Activated B cell treated with CpG ODN at 0.5 μM for 24 hours (primary cell): ENCODE measurements around the gene GPAM. TPM values are rescaled to one million over a fixed set of nuclear protein-coding genes. Genes with fewer than 3 reads are reported as not detected.

Experiments used
- ATAC-seq: fragments of 200-7000 bp; cut with Tn5 transposase; one replicate; pipeline ENCODE4 v1.10.0; 2021; ENCODE audit warnings: low read depth, mild to moderate bottlenecking, moderate library complexity
- CTCF ChIA-PET: fragments of 350-600 bp; sonication (Branson Sonifier 250); formaldehyde crosslinking; loops from one replicate; lab custom pipeline; 2021; ENCODE audit warnings: antibody characterized with exemption; lab: Charles Lee
- POLR2A ChIA-PET: fragments of 350-600 bp; sonication (Branson Sonifier 250); formaldehyde crosslinking; loops from one replicate; lab custom pipeline; 2021; ENCODE audit warnings: antibody characterized with exemption; lab: Charles Lee
- DNase-seq: peaks from one replicate; pipeline ENCODE4 v3.0.0; 2022
- H3K27ac Mint-ChIP-seq: one replicate; pipeline ENCODE4 v1.8.0; 2020; ENCODE audit warnings: mixed read lengths
- H3K27me3 Mint-ChIP-seq: one replicate; pipeline ENCODE4 v1.8.0; 2021; ENCODE audit warnings: mixed read lengths
- H3K36me3 Mint-ChIP-seq: one replicate; pipeline ENCODE4 v1.8.0; 2021; ENCODE audit warnings: low read depth, mixed read lengths
- H3K4me1 Mint-ChIP-seq: one replicate; pipeline ENCODE4 v1.8.0; 2021; ENCODE audit warnings: mixed read lengths
- H3K4me3 Mint-ChIP-seq: one replicate; pipeline ENCODE4 v1.8.0; 2020; ENCODE audit warnings: mild to moderate bottlenecking, mixed read lengths
- H3K9me3 Mint-ChIP-seq: one replicate; pipeline ENCODE4 v1.8.0; 2020; ENCODE audit warnings: mixed read lengths
- CTCF ChIP-seq: fragments of 200-600 bp; IDR thresholded peaks from one replicate; pipeline ENCODE4 v1.8.0; 2022; ENCODE audit warnings: antibody characterized with exemption, mild to moderate bottlenecking
- intact Hi-C: fragments of 100-400 bp; cut with micrococcal nuclease; formaldehyde crosslinking; loops from one replicate; pipeline ENCODE4 v1.15.1; 2024
- total RNA-seq: library from RNA; stranded (reverse); gene quantifications from 2 replicates; pipeline ENCODE4 v1.2.3, GENCODE V29; 2022

GPAM gene
- total RNA-seq, 1 donor from 2014 or later: 10.2 TPM

GRCh38 chr10:112137154-112137987, 46.2 kb downstream of the GPAM start:
- H3K4me3 Mint-ChIP-seq: no peak overlapping the region
- intact Hi-C loops: loop anchor here (1.0 to 5.0 kb wide), 2 partner anchors 177 to 335 kb away; no protein-coding TSS in a partner anchor
- DNase-seq (peak; percentile 43), ATAC-seq (no peak)
- ChIA-PET CTCF (interaction anchor here (0.9 to 2.9 kb wide), 16 partner anchors 8 to 1529 kb away, joined by 3 to 12 read pairs (median 4); partner anchors contain the start of gene GPAM), POLR2A (no interaction called here)
- no peaks in the 10 kb centered on the region for H3K27me3 Mint-ChIP-seq
- H3K27ac Mint-ChIP-seq: no peak overlapping the region
- no peaks in the 10 kb centered on the region for H3K36me3 Mint-ChIP-seq
- TF ChIP-seq CTCF: no peak
- H3K4me1 Mint-ChIP-seq: peaks cover 3% of the 10 kb centered on the region
- no peaks in the 10 kb centered on the region for H3K9me3 Mint-ChIP-seq

GRCh38 chr10:112136486-112137153, 46.9 kb downstream of the GPAM start:
- no peak overlapping the region for H3K27ac Mint-ChIP-seq
- intact Hi-C loops: loop anchor here (1.0 to 5.0 kb wide), 2 partner anchors 178 to 336 kb away; no protein-coding TSS in a partner anchor

GRCh38 chr10:112135604-112136003, 48.0 kb downstream of the GPAM start:
- Mint-ChIP-seq H3K36me3 (no peaks in the 10 kb centered on the region), H3K4me1 (peaks cover 3% of the 10 kb centered on the region), H3K27me3 (no peaks in the 10 kb centered on the region), H3K4me3 (no peak overlapping the region), H3K9me3 (no peaks in the 10 kb centered on the region), H3K27ac (no peak overlapping the region)
- ATAC-seq: no peak
- TF ChIP-seq CTCF: no peak
- ChIA-PET POLR2A (no interaction called here), CTCF (interaction anchor here (1.5 to 2.9 kb wide), 3 partner anchors 20 to 300 kb away, joined by 4 to 12 read pairs (median 11); no protein-coding TSS in a partner anchor)
- DNase-seq: no peak
- intact Hi-C loops: loop anchor here (5.0 kb wide), 1 partner anchor 337 kb away; no protein-coding TSS in a partner anchor

More at GRCh38 chr10:112136486-112137153, 46.9 kb downstream of the GPAM start:
- H3K4me1 Mint-ChIP-seq: peaks cover 3% of the 10 kb centered on the region
- H3K36me3 Mint-ChIP-seq: no peaks in the 10 kb centered on the region
- no peak for ATAC-seq
- POLR2A ChIA-PET: no interaction called here
- CTCF ChIA-PET: interaction anchor here (0.9 to 2.9 kb wide), 15 partner anchors 9 to 1529 kb away, joined by 3 to 12 read pairs (median 5); partner anchors contain the start of gene GPAM
- H3K27me3 Mint-ChIP-seq: no peaks in the 10 kb centered on the region
- TF ChIP-seq CTCF: no peak
- H3K9me3 Mint-ChIP-seq: no peaks in the 10 kb centered on the region
- H3K4me3 Mint-ChIP-seq: no peak overlapping the region
- no peak for DNase-seq

GRCh38 chr10:112132435-112132834, 51.1 kb downstream of the GPAM start:
- no peaks in the 10 kb centered on the region for H3K9me3 Mint-ChIP-seq
- no peaks in the 10 kb centered on the region for H3K4me1 Mint-ChIP-seq
- POLR2A ChIA-PET: no interaction called here
- CTCF ChIA-PET: no interaction called here
- ATAC-seq (no peak), DNase-seq (no peak)
- no peak overlapping the region for H3K27ac Mint-ChIP-seq
- no peaks in the 10 kb centered on the region for H3K36me3 Mint-ChIP-seq
- no peak overlapping the region for H3K4me3 Mint-ChIP-seq
- intact Hi-C loops: no loop called here
- no peaks in the 10 kb centered on the region for H3K27me3 Mint-ChIP-seq
- TF ChIP-seq CTCF: no peak

- no peaks in the 10 kb centered on the region for H3K36me3 Mint-ChIP-seq
- H3K27ac Mint-ChIP-seq: no peak overlapping the region
- no peaks in the 10 kb centered on the region for H3K27me3 Mint-ChIP-seq
- ATAC-seq (no peak), DNase-seq (no peak)
- no peak for TF ChIP-seq CTCF
- ChIA-PET CTCF (no interaction called here), POLR2A (no interaction called here)
- H3K4me3 Mint-ChIP-seq: no peak overlapping the region
- no peaks in the 10 kb centered on the region for H3K4me1 Mint-ChIP-seq
- no peaks in the 10 kb centered on the region for H3K9me3 Mint-ChIP-seq
- intact Hi-C loops: no loop called here
Observed at GRCh38 chr10:112131996-112132395, 51.6 kb downstream of the GPAM start.
